Epithelial cell of esophagus (primary cell): Measurements from ENCODE around the gene RSPRY1.

Experiments
- DNase-seq: peaks from one replicate; pipeline ENCODE4 v3.0.0; 2010; ENCODE audit warnings: low read depth
- H3K4me3 ChIP-seq: 2 replicates; pipeline ENCODE4 v1.5.1; 2011; ENCODE audit warnings: mild to moderate bottlenecking, low read length, control low read depth
- TF ChIP-seq, protein P1 (sequence below): IDR thresholded peaks from 2 replicates; pipeline ENCODE4 v1.5.1; 2011; ENCODE audit warnings: low read depth, mild to moderate bottlenecking, low read length, control low read depth, inconsistent platforms; ENCODE audit not compliant: insufficient read depth; ENCODE audit errors: missing control alignments

RSPRY1 gene

DNA sequence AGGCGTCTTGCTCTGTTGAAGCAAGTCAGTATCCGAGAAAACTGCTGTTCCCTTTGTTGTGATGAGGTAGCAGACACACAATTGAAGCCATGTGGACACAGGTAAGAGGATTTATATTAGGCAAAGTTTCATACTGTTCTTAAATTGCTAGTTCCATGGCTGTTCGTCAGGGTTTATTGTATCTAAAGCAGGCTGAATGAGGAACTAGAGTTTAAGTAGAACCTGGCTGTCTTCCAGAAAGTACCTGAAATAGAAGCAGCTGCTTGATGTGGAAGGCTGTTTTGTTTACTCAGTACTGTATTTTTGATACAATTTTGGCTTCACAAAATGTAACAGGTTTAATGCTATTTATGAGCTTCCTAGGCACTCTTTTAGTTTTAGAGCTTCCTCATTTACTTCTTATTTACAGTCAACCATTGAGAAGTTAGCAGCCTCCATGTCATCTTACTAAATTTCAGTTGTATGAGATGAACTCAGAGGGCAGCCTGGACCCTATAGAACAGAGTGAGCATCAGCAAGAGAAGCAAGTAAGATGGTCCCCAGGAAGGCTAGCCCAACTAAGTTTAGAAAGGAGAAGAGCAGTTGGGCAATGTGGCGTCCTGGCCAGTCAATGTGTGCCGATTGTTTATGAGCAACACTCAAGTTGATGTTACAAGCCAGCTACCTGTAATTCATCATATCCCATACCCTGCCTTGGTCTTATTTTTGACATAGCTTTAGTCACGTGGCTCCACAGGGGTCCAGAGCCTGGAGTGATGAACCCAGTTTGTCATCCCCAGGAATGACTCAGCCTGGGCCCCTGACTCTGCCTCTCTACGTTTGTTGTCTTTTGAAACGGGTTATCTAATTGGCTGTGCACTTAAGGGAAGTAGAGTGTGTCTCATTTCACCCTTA is 49.2 kb downstream of the RSPRY1 start:
- DNase-seq = peak; percentile 26
- H3K4me3 ChIP-seq = no peak overlapping the region
- TF ChIP-seq, protein P1, sequence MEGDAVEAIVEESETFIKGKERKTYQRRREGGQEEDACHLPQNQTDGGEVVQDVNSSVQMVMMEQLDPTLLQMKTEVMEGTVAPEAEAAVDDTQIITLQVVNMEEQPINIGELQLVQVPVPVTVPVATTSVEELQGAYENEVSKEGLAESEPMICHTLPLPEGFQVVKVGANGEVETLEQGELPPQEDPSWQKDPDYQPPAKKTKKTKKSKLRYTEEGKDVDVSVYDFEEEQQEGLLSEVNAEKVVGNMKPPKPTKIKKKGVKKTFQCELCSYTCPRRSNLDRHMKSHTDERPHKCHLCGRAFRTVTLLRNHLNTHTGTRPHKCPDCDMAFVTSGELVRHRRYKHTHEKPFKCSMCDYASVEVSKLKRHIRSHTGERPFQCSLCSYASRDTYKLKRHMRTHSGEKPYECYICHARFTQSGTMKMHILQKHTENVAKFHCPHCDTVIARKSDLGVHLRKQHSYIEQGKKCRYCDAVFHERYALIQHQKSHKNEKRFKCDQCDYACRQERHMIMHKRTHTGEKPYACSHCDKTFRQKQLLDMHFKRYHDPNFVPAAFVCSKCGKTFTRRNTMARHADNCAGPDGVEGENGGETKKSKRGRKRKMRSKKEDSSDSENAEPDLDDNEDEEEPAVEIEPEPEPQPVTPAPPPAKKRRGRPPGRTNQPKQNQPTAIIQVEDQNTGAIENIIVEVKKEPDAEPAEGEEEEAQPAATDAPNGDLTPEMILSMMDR = no peak

DNA sequence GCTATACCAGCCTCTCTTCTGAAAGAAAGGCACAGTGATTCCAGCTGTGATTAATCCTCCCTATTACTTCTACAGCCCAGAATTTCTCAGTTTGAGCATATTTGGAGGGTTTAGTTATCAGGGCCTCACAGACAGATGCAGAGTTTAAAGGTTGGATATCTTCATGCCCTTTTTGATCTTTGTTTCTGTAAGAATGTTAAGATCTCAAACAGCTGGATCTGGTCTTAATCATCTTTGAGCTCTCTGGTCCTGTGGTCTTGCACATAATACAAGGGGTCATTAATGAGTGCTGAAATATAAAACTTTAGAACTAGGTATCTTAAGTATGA is 49.9 kb downstream of the RSPRY1 start:
- no peak for DNase-seq
- TF ChIP-seq, protein P1 = no peak
- H3K4me3 ChIP-seq = no peak overlapping the region

GRCh38 chr16:57238682-57239081 is 52.6 kb downstream of the RSPRY1 start:
- TF ChIP-seq, protein P1 = no peak
- no peak overlapping the region for H3K4me3 ChIP-seq
- no peak for DNase-seq

GRCh38 chr16:57239107-57239506 is 53.0 kb downstream of the RSPRY1 start:
- TF ChIP-seq, protein P1 = no peak
- no peak overlapping the region for H3K4me3 ChIP-seq
- no peak for DNase-seq

DNA sequence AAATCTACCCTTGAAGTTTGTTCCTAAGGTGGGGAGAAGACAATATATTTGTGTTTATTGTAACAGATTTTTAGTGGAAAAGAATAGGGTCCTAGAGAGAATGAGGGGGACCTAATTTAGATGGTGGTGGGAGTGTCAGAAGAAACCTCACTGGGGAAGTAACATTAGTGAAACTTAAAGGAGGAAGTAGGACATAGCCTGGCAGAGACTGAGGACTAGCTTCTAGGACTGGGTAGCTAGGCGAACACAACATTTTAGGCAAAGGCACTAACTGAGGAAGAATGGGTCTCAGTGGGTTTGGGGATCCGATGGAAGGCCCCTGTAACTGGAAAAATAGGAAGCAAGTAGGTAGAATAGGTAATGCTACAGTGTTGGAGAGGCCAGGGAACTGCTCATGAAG is 54.7 kb downstream of the RSPRY1 start:
- no peak overlapping the region for H3K4me3 ChIP-seq
- TF ChIP-seq, protein P1 = no peak
- no peak for DNase-seq

GRCh38 chr16:57242650-57243049 is 56.5 kb downstream of the RSPRY1 start:
- no peak overlapping the region for H3K4me3 ChIP-seq
- TF ChIP-seq, protein P1 = no peak
- no peak for DNase-seq

GRCh38 chr16:57244463-57244766 is 58.3 kb downstream of the RSPRY1 start:
- TF ChIP-seq, protein P1 = no peak
- peak overlapping the region; percentile 42 for H3K4me3 ChIP-seq
- DNase-seq = no peak
